PFSK-1 (cell line): ENCODE data around the gene NDUFA11.

Source experiments
- FOXP2 ChIP-seq: optimal IDR thresholded peaks from 2 replicates; pipeline ENCODE3; 2011; ENCODE audit warnings: borderline replicate concordance, control low read depth, inconsistent platforms; ENCODE audit not compliant: insufficient read depth; ENCODE audit errors: extremely low read length, extremely low read depth
- POLR2AphosphoS5 ChIP-seq: IDR thresholded peaks from 2 replicates; pipeline ENCODE4 v1.6.1; 2012; ENCODE audit warnings: low read depth, mild to moderate bottlenecking, control low read depth, low read length, moderate library complexity
- REST ChIP-seq, 2 experiments: IDR thresholded peaks; 2 replicates each; pipeline versions ENCODE4 v1.6.1 to v1.8.0; 2011 to 2012; ENCODE audit warnings: low read depth in 2 of 2, low read length in 2 of 2, control low read depth in 1 of 2, inconsistent platforms in 1 of 2, mild to moderate bottlenecking in 1 of 2, moderate library complexity in 1 of 2; ENCODE audit not compliant: insufficient read depth in 1 of 2
- TAF1 ChIP-seq: IDR thresholded peaks from 2 replicates; pipeline ENCODE4 v1.6.1; 2012; ENCODE audit warnings: low read length, control low read depth, borderline replicate concordance; ENCODE audit not compliant: insufficient read depth

GRCh38 chr19:5904352-5905113, 943 bp upstream of the NDUFA11 start, which contains the start of gene VMAC:
- TF ChIP-seq REST (IDR thresholded peaks at IDR 0.05; ENCODE audit: insufficient read depth in 1 of 2, low read depth in 2 of 2, low read length in 2 of 2) (no peak), POLR2AphosphoS5 (no peak), TAF1 (no peak), FOXP2 (peak; percentile 13)
